ENCODE data around the gene GPX6.
"Not testable (repeated sequence)": the region's sequence is repeated elsewhere in the genome, so short reads cannot be mapped to it uniquely, and the experiment has no call there.

GRCh38 chr6:28469153-28469745 is 46.3 kb downstream of the GPX6 start:
- not testable (repeated sequence) for TF ChIP-seq CTCF (IDR thresholded peaks at IDR 0.05; ENCODE audit: low read depth, low read length, missing input control); FOXA1 (IDR thresholded peaks at IDR 0.05); EGR1 (IDR thresholded peaks at IDR 0.05; ENCODE audit: low read depth in 2 of 2); NR2F2 (IDR thresholded peaks at IDR 0.05); RAD21 (IDR thresholded peaks at IDR 0.05); SP1 (IDR thresholded peaks at IDR 0.05); GABPA (IDR thresholded peaks at IDR 0.05 in 1 of 2, conservative IDR thresholded peaks at IDR 0.05 in 1 of 2)
- TF ChIP-seq, protein P1, sequence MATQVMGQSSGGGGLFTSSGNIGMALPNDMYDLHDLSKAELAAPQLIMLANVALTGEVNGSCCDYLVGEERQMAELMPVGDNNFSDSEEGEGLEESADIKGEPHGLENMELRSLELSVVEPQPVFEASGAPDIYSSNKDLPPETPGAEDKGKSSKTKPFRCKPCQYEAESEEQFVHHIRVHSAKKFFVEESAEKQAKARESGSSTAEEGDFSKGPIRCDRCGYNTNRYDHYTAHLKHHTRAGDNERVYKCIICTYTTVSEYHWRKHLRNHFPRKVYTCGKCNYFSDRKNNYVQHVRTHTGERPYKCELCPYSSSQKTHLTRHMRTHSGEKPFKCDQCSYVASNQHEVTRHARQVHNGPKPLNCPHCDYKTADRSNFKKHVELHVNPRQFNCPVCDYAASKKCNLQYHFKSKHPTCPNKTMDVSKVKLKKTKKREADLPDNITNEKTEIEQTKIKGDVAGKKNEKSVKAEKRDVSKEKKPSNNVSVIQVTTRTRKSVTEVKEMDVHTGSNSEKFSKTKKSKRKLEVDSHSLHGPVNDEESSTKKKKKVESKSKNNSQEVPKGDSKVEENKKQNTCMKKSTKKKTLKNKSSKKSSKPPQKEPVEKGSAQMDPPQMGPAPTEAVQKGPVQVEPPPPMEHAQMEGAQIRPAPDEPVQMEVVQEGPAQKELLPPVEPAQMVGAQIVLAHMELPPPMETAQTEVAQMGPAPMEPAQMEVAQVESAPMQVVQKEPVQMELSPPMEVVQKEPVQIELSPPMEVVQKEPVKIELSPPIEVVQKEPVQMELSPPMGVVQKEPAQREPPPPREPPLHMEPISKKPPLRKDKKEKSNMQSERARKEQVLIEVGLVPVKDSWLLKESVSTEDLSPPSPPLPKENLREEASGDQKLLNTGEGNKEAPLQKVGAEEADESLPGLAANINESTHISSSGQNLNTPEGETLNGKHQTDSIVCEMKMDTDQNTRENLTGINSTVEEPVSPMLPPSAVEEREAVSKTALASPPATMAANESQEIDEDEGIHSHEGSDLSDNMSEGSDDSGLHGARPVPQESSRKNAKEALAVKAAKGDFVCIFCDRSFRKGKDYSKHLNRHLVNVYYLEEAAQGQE (IDR thresholded peaks at IDR 0.05), result not testable (repeated sequence)
- TF ChIP-seq, protein P2, sequence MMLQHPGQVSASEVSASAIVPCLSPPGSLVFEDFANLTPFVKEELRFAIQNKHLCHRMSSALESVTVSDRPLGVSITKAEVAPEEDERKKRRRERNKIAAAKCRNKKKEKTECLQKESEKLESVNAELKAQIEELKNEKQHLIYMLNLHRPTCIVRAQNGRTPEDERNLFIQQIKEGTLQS (IDR thresholded peaks at IDR 0.05), result not testable (repeated sequence)
